CD14-positive monocyte (primary cell): ENCODE results near the gene MAP6. TPM values are rescaled to one million over a fixed set of nuclear protein-coding genes. Genes with fewer than 3 reads are reported as not detected.

ENCODE experiments used
- DNase-seq, 3 donors: peaks; one replicate each; pipeline ENCODE4 v3.0.0-alpha.2; 2011 to 2022
- H2AFZ ChIP-seq: 2 replicates; pipeline ENCODE4 v1.6.0; 2012; ENCODE audit warnings: mild to moderate bottlenecking, low read depth, low read length, inconsistent platforms; ENCODE audit not compliant: insufficient read depth, poor library complexity, severe bottlenecking
- H3K27ac ChIP-seq, 2 donors: 1 replicate in 1 of 2; 2 replicates in 1 of 2; pipeline ENCODE4 v1.5.1; 2012 to 2013; ENCODE audit warnings: low read length in 2 of 2, control low read depth in 1 of 2, inconsistent platforms in 1 of 2, low read depth in 1 of 2, mild to moderate bottlenecking in 1 of 2
- H3K27me3 ChIP-seq, 2 donors: one replicate each; pipeline versions ENCODE4 v1.6.0 to v1.6.1; 2011 to 2013; ENCODE audit warnings: low read length in 2 of 2; ENCODE audit not compliant: control insufficient read depth in 2 of 2, insufficient read depth in 2 of 2
- H3K36me3 ChIP-seq, 2 donors: replicated peaks in 1 of 2; 1 replicate in 1 of 2; 2 replicates in 1 of 2; pipeline versions ENCODE4 v1.5.1 to v1.6.1; 2012 to 2013; ENCODE audit warnings: low read length in 2 of 2, control low read depth in 1 of 2, inconsistent platforms in 1 of 2, mild to moderate bottlenecking in 1 of 2; ENCODE audit not compliant: insufficient read depth in 2 of 2, control insufficient read depth in 1 of 2
- H3K4me1 ChIP-seq, 2 donors: 1 replicate in 1 of 2; 2 replicates in 1 of 2; pipeline versions ENCODE4 v1.5.1 to v1.6.1; 2012 to 2013; ENCODE audit warnings: low read length in 2 of 2, control low read depth in 1 of 2, inconsistent platforms in 1 of 2, mild to moderate bottlenecking in 1 of 2, moderate library complexity in 1 of 2; ENCODE audit not compliant: insufficient read depth in 2 of 2, control insufficient read depth in 1 of 2
- H3K4me2 ChIP-seq: replicated peaks from 2 replicates; pipeline ENCODE3; 2012; ENCODE audit warnings: low read length, moderate library complexity, mild to moderate bottlenecking; ENCODE audit not compliant: poor library complexity, severe bottlenecking; ENCODE audit errors: extremely low read depth
- H3K4me3 ChIP-seq, 3 experiments: fragments of 200-600 bp in 1 of 3; sonication (generic) in 1 of 3; replicated peaks in 1 of 3; 1 replicate in 2 of 3; 2 replicates in 1 of 3; pipeline ENCODE4 v1.5.1; 2011 to 2013; ENCODE audit warnings: low read length in 3 of 3, mild to moderate bottlenecking in 3 of 3, control low read depth in 2 of 3, low read depth in 2 of 3, inconsistent platforms in 1 of 3, moderate library complexity in 1 of 3
- H3K79me2 ChIP-seq: 2 replicates; pipeline ENCODE4 v1.6.0; 2012; ENCODE audit warnings: mild to moderate bottlenecking, control low read depth, inconsistent platforms, low read length, moderate library complexity; ENCODE audit not compliant: insufficient read depth
- H3K9ac ChIP-seq: 2 replicates; pipeline ENCODE4 v1.6.0; 2017; ENCODE audit warnings: low read length, mild to moderate bottlenecking; ENCODE audit not compliant: insufficient read depth, poor library complexity, severe bottlenecking
- H3K9me3 ChIP-seq, 2 donors: replicated peaks in 1 of 2; 1 replicate in 1 of 2; 2 replicates in 1 of 2; pipeline versions ENCODE4 v1.5.1 to v1.6.1; 2012 to 2013; ENCODE audit warnings: low read length in 2 of 2, control low read depth in 1 of 2; ENCODE audit not compliant: control insufficient read depth in 1 of 2, insufficient read depth in 1 of 2
- H4K20me1 ChIP-seq: 2 replicates; pipeline ENCODE4 v1.6.0; 2012; ENCODE audit warnings: mild to moderate bottlenecking, low read length, control low read depth, moderate library complexity; ENCODE audit not compliant: insufficient read depth
- H3K27ac Mint-ChIP-seq, 7 donors: one replicate each; pipeline ENCODE4 v1.8.0; 2020; ENCODE audit warnings: mild to moderate bottlenecking in 7 of 7, mixed read lengths in 7 of 7, moderate library complexity in 6 of 7, inconsistent platforms in 2 of 7
- H3K27me3 Mint-ChIP-seq, 3 donors: one replicate each; pipeline ENCODE4 v1.8.0; 2021 to 2022; ENCODE audit warnings: low read depth in 3 of 3, mild to moderate bottlenecking in 3 of 3, mixed read lengths in 3 of 3, moderate library complexity in 3 of 3, inconsistent platforms in 1 of 3
- H3K36me3 Mint-ChIP-seq, 2 donors: one replicate each; pipeline ENCODE4 v1.8.0; 2020; ENCODE audit warnings: mixed read lengths in 2 of 2, inconsistent platforms in 1 of 2, mild to moderate bottlenecking in 1 of 2
- H3K4me1 Mint-ChIP-seq: one replicate; pipeline ENCODE4 v1.8.0; 2020; ENCODE audit warnings: mild to moderate bottlenecking, mixed read lengths
- H3K4me3 Mint-ChIP-seq, 2 donors: one replicate each; pipeline ENCODE4 v1.8.0; 2020; ENCODE audit warnings: mild to moderate bottlenecking in 2 of 2, mixed read lengths in 2 of 2, moderate library complexity in 1 of 2
- H3K9me3 Mint-ChIP-seq, 7 donors: one replicate each; pipeline ENCODE4 v1.8.0; 2020 to 2022; ENCODE audit warnings: mixed read lengths in 7 of 7, mild to moderate bottlenecking in 6 of 7, moderate library complexity in 6 of 7, inconsistent platforms in 2 of 7
- WGBS: methylation state at CpG from one replicate; pipeline ENCODE4 v1.1.5; 2013; ENCODE audit warnings: missing lambda C conversion rate; ENCODE audit not compliant: insufficient coverage; 5-methylcytosine and 5-hydroxymethylcytosine counted together
- intact Hi-C, 2 donors: fragments of 100-400 bp; cut with micrococcal nuclease; formaldehyde crosslinking; loops; one replicate each; pipeline versions ENCODE4 v1.15.0 to v1.15.1; 2023
- polyA plus RNA-seq, 3 donors: library from polyadenylated mRNA; depleted of rRNA in 1 of 3; unstranded in 2 of 3; stranded (reverse) in 1 of 3; fragments of 300-500 nt in 2 of 3; fragments of >200 nt in 1 of 3; fragmentation: Illumina TruSeq in 2 of 3; gene quantifications; 1 replicate in 2 of 3; 2 replicates in 1 of 3; pipeline ENCODE4 v1.2.3, GENCODE V29; 2012 to 2021
- TF ChIP-seq, protein P1 (sequence below): fragments of 200-600 bp; IDR thresholded peaks from one replicate; pipeline ENCODE4 v1.8.0; 2022; ENCODE audit warnings: antibody characterized with exemption, mild to moderate bottlenecking

The MAP6 gene
- polyA plus RNA-seq, 3 donors, result not detected

DNA sequence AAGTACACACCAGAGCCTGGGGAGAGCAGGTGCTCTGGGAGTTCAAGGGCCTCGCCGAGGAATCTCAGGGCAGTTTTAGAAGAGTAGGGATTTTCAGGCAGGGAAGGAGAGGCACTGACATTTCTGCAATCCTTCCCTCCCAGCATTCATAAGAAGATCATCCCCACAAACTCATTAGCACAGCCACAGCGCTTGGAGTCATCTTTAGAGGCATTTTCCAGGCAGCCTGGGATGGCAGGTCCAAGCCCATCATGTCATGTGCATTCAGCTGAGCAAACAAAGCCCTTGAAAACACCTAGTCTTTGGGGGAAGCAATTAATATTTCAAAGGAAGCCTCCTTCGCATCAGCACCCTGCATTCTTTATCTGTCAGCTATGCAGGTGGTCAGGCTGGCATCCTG lies 43.8 kb downstream of the MAP6 start:
- no peak overlapping the region for H2AFZ ChIP-seq
- intact Hi-C loops, result no loop called here
- whole genome bisulfite sequencing, result no CpG with 5 or more reads among the region's 4 CpGs
- no peaks in the 10 kb centered on the region for H3K79me2 ChIP-seq
- H3K27ac ChIP-seq, result no peak overlapping the region
- DNase-seq, result no peak
- Mint-ChIP-seq H3K4me3 (no peak overlapping the region), H3K27me3 (peaks cover 3 to 9% (median 7%) of the 10 kb centered on the region in 3 donors), H3K27ac (no peak overlapping the region), H3K9me3 (peaks cover 0 to 2% (median 0%) of the 10 kb centered on the region in 7 donors), H3K4me1 (no peaks in the 10 kb centered on the region), H3K36me3 (no peaks in the 10 kb centered on the region)
- H4K20me1 ChIP-seq, result no peaks in the 10 kb centered on the region
- H3K4me2 ChIP-seq, result no peak overlapping the region
- H3K9me3 ChIP-seq, result no peaks in the 10 kb centered on the region
- TF ChIP-seq, protein P1, sequence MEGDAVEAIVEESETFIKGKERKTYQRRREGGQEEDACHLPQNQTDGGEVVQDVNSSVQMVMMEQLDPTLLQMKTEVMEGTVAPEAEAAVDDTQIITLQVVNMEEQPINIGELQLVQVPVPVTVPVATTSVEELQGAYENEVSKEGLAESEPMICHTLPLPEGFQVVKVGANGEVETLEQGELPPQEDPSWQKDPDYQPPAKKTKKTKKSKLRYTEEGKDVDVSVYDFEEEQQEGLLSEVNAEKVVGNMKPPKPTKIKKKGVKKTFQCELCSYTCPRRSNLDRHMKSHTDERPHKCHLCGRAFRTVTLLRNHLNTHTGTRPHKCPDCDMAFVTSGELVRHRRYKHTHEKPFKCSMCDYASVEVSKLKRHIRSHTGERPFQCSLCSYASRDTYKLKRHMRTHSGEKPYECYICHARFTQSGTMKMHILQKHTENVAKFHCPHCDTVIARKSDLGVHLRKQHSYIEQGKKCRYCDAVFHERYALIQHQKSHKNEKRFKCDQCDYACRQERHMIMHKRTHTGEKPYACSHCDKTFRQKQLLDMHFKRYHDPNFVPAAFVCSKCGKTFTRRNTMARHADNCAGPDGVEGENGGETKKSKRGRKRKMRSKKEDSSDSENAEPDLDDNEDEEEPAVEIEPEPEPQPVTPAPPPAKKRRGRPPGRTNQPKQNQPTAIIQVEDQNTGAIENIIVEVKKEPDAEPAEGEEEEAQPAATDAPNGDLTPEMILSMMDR, result no peak
- no peaks in the 10 kb centered on the region for H3K36me3 ChIP-seq
- no peak overlapping the region for H3K4me3 ChIP-seq
- H3K9ac ChIP-seq, result no peak overlapping the region
- H3K4me1 ChIP-seq, result no peaks in the 10 kb centered on the region
- peaks cover 0 to 3% of the 10 kb centered on the region in 2 donors for H3K27me3 ChIP-seq

- no peak for DNase-seq
- H3K4me1 Mint-ChIP-seq, result no peaks in the 10 kb centered on the region
- no peak overlapping the region for H3K9ac ChIP-seq
- no peak overlapping the region for H2AFZ ChIP-seq
- TF ChIP-seq, protein P1, result no peak
- H3K27ac ChIP-seq, result no peak overlapping the region
- H4K20me1 ChIP-seq, result no peaks in the 10 kb centered on the region
- H3K36me3 Mint-ChIP-seq, result no peaks in the 10 kb centered on the region
- H3K36me3 ChIP-seq, result no peaks in the 10 kb centered on the region
- H3K9me3 ChIP-seq, result peaks cover 0 to 3% of the 10 kb centered on the region in 2 donors
- H3K4me3 Mint-ChIP-seq, result no peak overlapping the region
- WGBS, result 92% methylated on average over 4 of the region's 5 CpGs
- no peak overlapping the region for H3K4me2 ChIP-seq
- H3K27me3 Mint-ChIP-seq, result peaks cover 4 to 12% (median 8%) of the 10 kb centered on the region in 3 donors
- no peak overlapping the region for H3K4me3 ChIP-seq
- H3K27ac Mint-ChIP-seq, result no peak overlapping the region
- no peaks in the 10 kb centered on the region for H3K27me3 ChIP-seq
- no peaks in the 10 kb centered on the region for H3K79me2 ChIP-seq
- intact Hi-C loops, result no loop called here
- peaks cover 0 to 10% (median 4%) of the 10 kb centered on the region in 7 donors for H3K9me3 Mint-ChIP-seq
- H3K4me1 ChIP-seq, result no peaks in the 10 kb centered on the region
These were observed 52.6 kb downstream of the MAP6 start for GRCh38 chr11:75616281-75616680.
